Measurements from ENCODE around the gene TM2D3.
"Not testable (repeated sequence)": the region's sequence is repeated elsewhere in the genome, so short reads cannot be mapped to it uniquely, and the experiment has no call there.

Gene TM2D3

GRCh38 chr15:101660005-101660404, 7.8 kb upstream of the TM2D3 start:
- H3K27ac ChIP-seq: no peak overlapping the region
- H3K4me3 ChIP-seq: no peak overlapping the region

GRCh38 chr15:101657968-101658784, 6.0 kb upstream of the TM2D3 start:
- Histone ChIP-seq H3K4me3 (no peak overlapping the region), H3K27ac (no peak overlapping the region)

GRCh38 chr15:101657171-101657570, 5.0 kb upstream of the TM2D3 start:
- no peak overlapping the region for H3K27ac ChIP-seq

GRCh38 chr15:101654624-101655337, 2.6 kb upstream of the TM2D3 start:
- not testable (repeated sequence) for H3K27ac ChIP-seq, H3K4me3 ChIP-seq

More at GRCh38 chr15:101657171-101657570, 5.0 kb upstream of the TM2D3 start:
- H3K4me3 ChIP-seq: no peak overlapping the region

GRCh38 chr15:101654171-101654570, 2.0 kb upstream of the TM2D3 start:
- Histone ChIP-seq H3K27ac (no peak overlapping the region), H3K4me3 (no peak overlapping the region)

- peak overlapping the region; percentile 52 to 99 (median 74) for H3K4me3 ChIP-seq
- H3K27ac ChIP-seq: peak overlapping the region; percentile 85 to 99 (median 96)
Observed at GRCh38 chr15:101652786-101653430, 727 bp upstream of the TM2D3 start.

GRCh38 chr15:101651554-101652097, 555 bp downstream of the TM2D3 start:
- Histone ChIP-seq H3K27ac (peak overlapping the region; percentile 85 to 99 (median 96)), H3K4me3 (peak overlapping the region; percentile 52 to 99 (median 74))

- H3K27ac ChIP-seq: peak overlapping the region in 1 of 21 experiments; percentile 97
- H3K4me3 ChIP-seq: no peak overlapping the region
Observed at GRCh38 chr15:101650145-101650544, 2.0 kb downstream of the TM2D3 start.

GRCh38 chr15:101648356-101648755, 3.8 kb downstream of the TM2D3 start:
- Histone ChIP-seq H3K27ac (no peak overlapping the region), H3K4me3 (no peak overlapping the region)

GRCh38 chr15:101647251-101647650, 4.9 kb downstream of the TM2D3 start:
- no peak overlapping the region for H3K4me3 ChIP-seq
- no peak overlapping the region for H3K27ac ChIP-seq

- H3K27ac ChIP-seq: no peak overlapping the region
Observed at GRCh38 chr15:101646672-101647071, 5.5 kb downstream of the TM2D3 start.

GRCh38 chr15:101642361-101642760, 9.8 kb downstream of the TM2D3 start:
- Histone ChIP-seq H3K4me3 (no peak overlapping the region), H3K27ac (peak overlapping the region in 10 of 21 experiments; percentile 11 to 79 (median 50))

More at GRCh38 chr15:101646672-101647071, 5.5 kb downstream of the TM2D3 start:
- no peak overlapping the region for H3K4me3 ChIP-seq

GRCh38 chr15:101641894-101642293, 10.3 kb downstream of the TM2D3 start:
- H3K27ac ChIP-seq: peak overlapping the region in 7 of 21 experiments; percentile 11 to 73 (median 36)
- H3K4me3 ChIP-seq: no peak overlapping the region

GRCh38 chr15:101641129-101641764, 10.9 kb downstream of the TM2D3 start:
- Histone ChIP-seq H3K4me3 (no peak overlapping the region), H3K27ac (peak overlapping the region in 7 of 21 experiments; percentile 13 to 57 (median 30))

- H3K27ac ChIP-seq: no peak overlapping the region
- no peak overlapping the region for H3K4me3 ChIP-seq
Observed at GRCh38 chr15:101639667-101640066, 12.5 kb downstream of the TM2D3 start.

GRCh38 chr15:101637919-101638318, 14.3 kb downstream of the TM2D3 start:
- no peak overlapping the region for H3K27ac ChIP-seq

GRCh38 chr15:101637516-101637915, 14.7 kb downstream of the TM2D3 start:
- Histone ChIP-seq H3K4me3 (no peak overlapping the region), H3K27ac (no peak overlapping the region)

More at GRCh38 chr15:101637919-101638318, 14.3 kb downstream of the TM2D3 start:
- no peak overlapping the region for H3K4me3 ChIP-seq

- no peak overlapping the region for H3K4me3 ChIP-seq
- H3K27ac ChIP-seq: no peak overlapping the region
Observed at GRCh38 chr15:101637038-101637437, 15.1 kb downstream of the TM2D3 start.

- Histone ChIP-seq H3K4me3 (no peak overlapping the region), H3K27ac (no peak overlapping the region)
Observed at GRCh38 chr15:101635944-101636727, 16.0 kb downstream of the TM2D3 start.

Measured in skin epidermis (tissue), 12 donors.